GM18519 (cell line): Measurements from ENCODE around the gene SIN3B.
"Not testable (repeated sequence)": the region's sequence is repeated elsewhere in the genome, so short reads cannot be mapped to it uniquely, and the experiment has no call there.

Experiments used
- ATAC-seq: cut with Tn5 transposase; IDR thresholded peaks from one replicate; pipeline ENCODE4 v1.9.1; 2021; ENCODE audit warnings: mild to moderate bottlenecking, moderate library complexity; ENCODE audit not compliant: unreplicated experiment, low FRiP score

The SIN3B gene, protein sequence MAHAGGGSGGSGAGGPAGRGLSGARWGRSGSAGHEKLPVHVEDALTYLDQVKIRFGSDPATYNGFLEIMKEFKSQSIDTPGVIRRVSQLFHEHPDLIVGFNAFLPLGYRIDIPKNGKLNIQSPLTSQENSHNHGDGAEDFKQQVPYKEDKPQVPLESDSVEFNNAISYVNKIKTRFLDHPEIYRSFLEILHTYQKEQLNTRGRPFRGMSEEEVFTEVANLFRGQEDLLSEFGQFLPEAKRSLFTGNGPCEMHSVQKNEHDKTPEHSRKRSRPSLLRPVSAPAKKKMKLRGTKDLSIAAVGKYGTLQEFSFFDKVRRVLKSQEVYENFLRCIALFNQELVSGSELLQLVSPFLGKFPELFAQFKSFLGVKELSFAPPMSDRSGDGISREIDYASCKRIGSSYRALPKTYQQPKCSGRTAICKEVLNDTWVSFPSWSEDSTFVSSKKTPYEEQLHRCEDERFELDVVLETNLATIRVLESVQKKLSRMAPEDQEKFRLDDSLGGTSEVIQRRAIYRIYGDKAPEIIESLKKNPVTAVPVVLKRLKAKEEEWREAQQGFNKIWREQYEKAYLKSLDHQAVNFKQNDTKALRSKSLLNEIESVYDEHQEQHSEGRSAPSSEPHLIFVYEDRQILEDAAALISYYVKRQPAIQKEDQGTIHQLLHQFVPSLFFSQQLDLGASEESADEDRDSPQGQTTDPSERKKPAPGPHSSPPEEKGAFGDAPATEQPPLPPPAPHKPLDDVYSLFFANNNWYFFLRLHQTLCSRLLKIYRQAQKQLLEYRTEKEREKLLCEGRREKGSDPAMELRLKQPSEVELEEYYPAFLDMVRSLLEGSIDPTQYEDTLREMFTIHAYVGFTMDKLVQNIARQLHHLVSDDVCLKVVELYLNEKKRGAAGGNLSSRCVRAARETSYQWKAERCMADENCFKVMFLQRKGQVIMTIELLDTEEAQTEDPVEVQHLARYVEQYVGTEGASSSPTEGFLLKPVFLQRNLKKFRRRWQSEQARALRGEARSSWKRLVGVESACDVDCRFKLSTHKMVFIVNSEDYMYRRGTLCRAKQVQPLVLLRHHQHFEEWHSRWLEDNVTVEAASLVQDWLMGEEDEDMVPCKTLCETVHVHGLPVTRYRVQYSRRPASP

DNA sequence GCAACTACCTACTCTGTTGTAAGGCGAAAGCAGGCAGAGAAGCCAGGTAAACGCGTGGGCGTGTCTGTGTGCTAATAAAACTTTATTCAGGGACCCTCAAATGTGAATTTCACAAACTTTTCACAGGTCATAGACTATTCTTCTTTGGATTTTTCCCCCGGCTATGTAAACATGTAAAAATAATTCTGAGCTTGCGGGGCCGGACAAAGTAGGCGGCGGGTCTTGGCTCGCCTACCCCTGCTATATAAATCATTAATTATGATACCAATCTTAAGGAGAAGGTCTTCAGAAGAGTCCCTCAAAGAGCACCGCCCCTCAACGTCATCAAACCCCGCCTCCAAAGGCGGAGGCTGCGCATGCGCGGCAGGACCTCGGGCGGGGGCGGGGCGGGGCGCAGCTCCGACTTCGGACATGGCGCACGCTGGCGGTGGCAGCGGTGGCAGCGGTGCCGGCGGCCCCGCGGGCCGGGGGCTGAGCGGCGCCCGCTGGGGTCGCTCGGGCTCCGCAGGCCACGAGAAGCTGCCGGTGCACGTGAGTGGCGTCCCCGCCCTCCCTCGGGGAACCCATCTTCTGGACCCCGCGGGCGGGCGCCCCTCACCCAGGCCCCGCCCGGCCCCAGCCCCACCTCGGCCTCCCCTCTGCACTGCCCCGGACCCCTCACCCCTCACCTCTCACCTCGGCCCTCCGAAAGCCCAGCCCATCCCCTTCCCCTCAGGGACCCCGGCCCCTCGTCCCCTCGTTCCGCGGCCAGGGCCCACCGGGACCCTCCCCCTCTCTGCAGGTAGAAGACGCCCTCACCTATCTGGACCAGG is at the start of gene SIN3B:
Gene SIN3B (plus strand): TSS at position 389 of the 812 bp plus-strand sequence. CDS start 23 bp downstream, at position 412.
- no peak for ATAC-seq

GRCh38 chr19:16779539-16780163 is 49.5 kb upstream of the SIN3B start:
- no peak for ATAC-seq

DNA sequence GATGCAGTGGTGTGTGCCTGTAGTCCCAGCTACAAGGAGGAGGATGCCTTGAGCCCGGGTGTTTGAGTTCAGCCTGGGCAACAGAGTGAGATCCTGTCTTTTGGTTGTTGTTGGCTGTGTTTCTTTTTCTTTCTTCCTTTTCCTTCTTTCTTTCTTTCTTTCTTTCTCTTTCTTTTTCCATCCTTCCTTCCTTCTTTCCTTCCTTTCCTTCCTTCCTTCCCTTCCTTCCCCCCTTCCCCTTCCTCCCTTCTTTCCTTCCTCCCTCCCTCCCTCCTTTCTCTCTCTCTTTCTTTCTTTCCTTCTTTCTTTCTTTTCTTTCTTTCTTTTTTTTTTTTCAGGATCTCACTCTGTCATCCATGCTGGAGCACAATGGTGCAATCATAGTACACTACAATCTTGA is 46.5 kb upstream of the SIN3B start:
- ATAC-seq = no peak

- ATAC-seq = no peak
Observed at GRCh38 chr19:16788479-16788878, 40.7 kb upstream of the SIN3B start.

GRCh38 chr19:16789238-16789637 is 40.0 kb upstream of the SIN3B start:
- ATAC-seq = no peak

DNA sequence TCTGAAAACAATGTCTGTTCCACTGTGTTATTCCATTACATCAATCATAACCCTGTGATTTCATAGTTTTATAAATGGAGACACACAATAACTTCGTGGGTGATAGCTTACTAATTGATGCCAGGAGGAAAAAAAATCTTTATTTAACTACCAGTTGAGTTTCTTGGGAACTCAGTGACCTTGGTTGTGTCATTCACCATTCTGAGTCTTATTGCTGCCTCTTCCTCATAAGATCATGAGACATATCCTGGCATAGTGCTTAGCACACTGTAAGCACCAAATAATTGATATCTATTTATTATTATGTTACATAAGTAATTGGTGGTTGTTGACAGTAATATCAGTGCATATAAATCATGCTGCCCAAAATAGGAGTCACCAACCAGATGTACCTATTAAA is 39.1 kb upstream of the SIN3B start:
- no peak for ATAC-seq

DNA sequence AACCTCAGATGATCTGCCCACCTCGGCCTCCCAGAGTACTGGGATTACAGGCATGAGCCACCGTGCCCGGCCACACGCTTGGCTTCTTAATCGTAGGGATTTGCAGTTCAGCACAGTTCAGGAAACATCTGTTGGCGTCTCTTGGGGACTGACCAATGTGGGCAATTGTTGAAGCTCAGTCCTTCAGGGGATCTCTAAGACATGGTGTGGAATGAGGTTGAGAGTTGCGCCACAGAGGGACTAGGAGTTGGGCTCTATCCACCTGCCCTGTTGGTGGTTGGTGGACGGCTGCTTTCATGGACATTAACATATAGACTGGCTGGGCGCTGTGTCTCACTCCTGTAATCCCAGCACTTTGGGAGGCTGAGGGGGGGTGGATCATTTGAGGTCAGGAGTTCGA is 37.3 kb upstream of the SIN3B start:
- no peak for ATAC-seq

DNA sequence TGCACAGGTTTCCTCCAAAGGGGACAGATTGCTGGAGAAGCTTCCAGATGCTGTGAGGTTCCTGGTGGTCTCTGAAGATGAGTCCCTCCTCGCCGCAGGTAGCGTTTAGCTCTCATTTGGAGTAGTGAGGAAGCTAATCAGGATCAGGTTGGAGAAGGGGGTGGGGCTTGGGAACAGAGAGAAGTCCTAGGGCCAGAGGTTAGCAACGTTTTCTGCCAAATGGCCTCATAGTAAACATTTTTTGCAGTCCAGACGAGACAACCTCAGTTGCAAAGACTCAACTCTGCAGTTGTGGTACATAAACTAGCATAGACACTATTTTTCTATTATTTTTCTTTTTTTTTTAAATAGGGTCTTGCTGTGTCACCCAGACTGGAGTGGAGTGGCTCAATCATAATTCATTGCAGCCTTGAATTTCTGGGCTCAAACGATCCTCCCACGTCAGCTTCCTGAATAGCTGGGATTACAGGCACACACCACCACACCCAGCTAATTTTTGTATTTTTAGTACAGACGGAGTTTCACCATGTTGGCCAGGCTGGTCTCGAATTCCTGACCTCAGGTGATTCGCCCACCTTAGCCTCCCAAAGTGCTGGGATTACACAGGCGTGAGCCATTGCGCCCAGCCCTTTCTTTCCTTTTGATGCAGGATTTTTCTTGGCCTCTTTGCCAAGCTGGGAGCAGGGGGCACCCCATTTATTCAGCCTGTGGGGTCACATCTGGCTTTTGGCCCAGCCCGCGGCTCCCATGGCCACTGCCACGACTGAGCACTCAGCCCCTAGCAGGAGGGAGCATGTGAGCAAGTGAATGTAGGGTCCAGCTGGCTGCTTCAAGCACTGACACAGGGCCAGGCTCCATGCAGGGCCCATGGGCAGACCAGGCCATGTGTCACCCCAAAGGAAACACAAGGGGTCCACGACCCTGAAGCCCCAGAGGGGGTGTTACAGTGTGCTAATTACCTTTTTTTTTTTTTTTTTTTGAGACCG is 34.4 kb upstream of the SIN3B start:
- ATAC-seq = no peak

- no peak for ATAC-seq
Observed at GRCh38 chr19:16795731-16796130, 33.5 kb upstream of the SIN3B start.

DNA sequence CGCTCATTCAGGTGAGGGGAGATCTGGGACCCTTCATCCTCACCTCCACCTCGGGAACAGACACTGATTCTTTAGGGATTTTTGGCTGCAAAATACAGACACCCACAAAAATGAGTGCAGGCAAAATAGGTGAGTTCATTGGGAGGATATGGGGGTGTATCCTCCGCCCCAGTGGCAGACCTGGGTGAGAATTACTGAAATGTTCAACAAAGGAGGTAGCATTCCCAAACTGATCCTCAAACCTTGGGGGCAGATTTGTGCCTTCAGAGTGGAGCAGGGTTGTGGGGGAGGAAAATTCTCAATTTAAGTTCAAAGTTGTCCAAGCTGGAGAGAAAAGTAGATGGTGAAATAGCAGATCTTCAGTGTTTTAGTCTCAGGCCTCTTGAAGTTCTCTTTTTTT is 31.3 kb upstream of the SIN3B start:
- ATAC-seq = no peak

DNA sequence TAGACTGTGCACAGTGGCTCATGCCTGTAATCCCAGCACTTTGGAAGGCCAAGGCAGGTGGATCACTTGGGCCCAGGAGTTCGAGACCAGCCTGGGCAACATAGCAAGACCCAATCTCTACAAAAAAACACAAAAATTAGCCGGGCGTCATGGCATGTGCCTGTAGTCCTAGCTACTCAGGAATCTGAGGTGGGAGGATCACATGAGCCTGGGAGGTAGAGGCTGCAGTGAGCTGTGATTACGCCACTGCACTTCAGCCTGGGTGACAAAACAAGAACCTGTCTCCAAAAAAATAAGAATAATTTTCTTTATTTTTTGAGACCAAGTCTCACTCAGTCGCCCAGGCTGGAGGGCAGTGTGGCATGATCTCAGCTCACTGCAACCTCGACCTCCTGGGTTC is 30.9 kb upstream of the SIN3B start:
- ATAC-seq = not testable (repeated sequence)

DNA sequence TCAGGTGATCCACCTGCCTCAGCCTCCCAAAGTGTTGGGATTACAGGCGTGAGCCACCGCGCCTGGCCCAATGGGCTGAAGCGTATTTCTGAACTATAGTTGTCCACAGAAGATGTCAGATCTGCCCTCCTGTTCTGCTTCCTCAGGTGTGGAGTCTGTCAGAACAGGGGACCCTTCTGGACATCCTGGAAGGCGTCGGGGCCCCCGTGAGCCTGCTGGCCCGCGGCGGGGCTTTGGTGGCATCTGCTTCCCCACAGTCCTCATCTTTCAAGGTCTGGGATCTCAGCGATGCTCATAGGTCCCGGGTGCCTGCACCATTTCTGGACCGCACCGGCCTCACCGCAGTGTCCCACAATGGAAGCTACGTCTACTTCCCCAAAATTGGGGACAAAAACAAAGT is 29.5 kb upstream of the SIN3B start:
- no peak for ATAC-seq

- ATAC-seq = no peak
Observed at GRCh38 chr19:16801600-16802013, 27.6 kb upstream of the SIN3B start.

- ATAC-seq = no peak
Observed at GRCh38 chr19:16804176-16804575, 25.0 kb upstream of the SIN3B start.

- ATAC-seq = no peak
Observed at GRCh38 chr19:16807549-16808284, 21.5 kb upstream of the SIN3B start.

DNA sequence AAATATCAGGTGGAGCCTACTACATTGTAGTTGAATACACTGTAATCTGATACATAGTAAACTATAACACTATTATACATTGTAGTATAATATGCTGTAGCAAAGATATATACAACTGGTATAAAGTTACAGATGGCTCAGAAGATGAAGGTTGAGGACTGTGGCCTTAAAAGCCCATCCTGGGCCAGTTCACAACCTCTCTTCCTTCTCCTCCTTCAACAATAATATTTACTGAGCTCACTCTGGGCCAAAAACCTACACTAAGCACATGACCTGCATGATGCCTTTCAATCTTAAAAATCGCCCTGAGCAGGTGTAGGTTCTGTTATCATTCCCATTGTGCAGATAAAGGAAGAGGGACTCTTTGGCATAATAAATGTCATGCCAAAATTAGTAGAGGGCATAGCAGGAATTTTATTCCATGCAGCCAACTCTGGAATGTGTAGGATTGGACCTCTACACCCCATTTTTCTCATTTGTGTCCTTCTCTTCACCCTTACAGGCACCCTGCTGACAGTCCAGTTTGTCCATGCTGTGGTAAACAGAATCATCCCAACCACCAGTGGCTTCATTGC is 14.6 kb upstream of the SIN3B start:
- no peak for ATAC-seq

- no peak for ATAC-seq
Observed at GRCh38 chr19:16820056-16820455, 9.1 kb upstream of the SIN3B start.

DNA sequence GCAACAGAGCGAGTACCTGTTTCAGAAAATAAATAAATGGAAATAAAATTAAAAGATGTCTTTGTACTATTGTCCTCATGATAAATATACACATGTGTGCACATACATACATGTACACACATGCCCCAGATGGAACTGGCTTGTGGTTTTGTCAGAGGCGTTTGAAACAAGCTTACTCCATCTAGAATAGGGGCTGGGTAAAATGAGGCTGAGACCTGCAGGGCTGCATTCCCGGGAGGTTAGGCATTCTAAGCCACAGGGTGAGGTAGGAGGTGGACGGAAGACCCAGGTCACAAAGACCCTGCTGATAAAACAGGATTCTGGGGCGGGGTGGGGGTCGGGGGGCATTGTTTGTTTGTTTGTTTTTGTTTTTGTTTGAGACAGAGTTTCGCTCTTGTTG is 8.1 kb upstream of the SIN3B start:
- no peak for ATAC-seq
